OCI-LY3 (cell line): ENCODE results near the gene RPA4.

Experiments used
- H2AFZ ChIP-seq: fragments of 200-600, 300-600 bp; shearing (Covaris generic); 2 replicates; pipeline ENCODE4 v1.6.0; 2014; ENCODE audit warnings: antibody characterized with exemption, low read depth, low read length
- H3K27ac ChIP-seq: fragments of 200-600, 300-600 bp; sonication (generic); 2 replicates; pipeline ENCODE4 v1.5.1; 2014; ENCODE audit warnings: mild to moderate bottlenecking, low read length, moderate library complexity, mixed read lengths
- H3K27me3 ChIP-seq: fragments of 200-600, 300-600 bp; sonication (generic); 2 replicates; pipeline ENCODE4 v1.6.1; 2014; ENCODE audit warnings: low read depth, low read length, mixed read lengths
- H3K36me3 ChIP-seq: fragments of 200-600, 300-600 bp; sonication (generic); replicated peaks from 2 replicates; pipeline ENCODE3; 2014; ENCODE audit warnings: low read depth, low read length, mixed read lengths
- H3K4me1 ChIP-seq: fragments of 300-600, 200-600 bp; sonication (generic); 2 replicates; pipeline ENCODE4 v1.6.1; 2014; ENCODE audit warnings: low read length, mixed read lengths
- H3K4me2 ChIP-seq: fragments of 200-600, 300-600 bp; sonication (generic); 2 replicates; pipeline ENCODE4 v1.6.1; 2014; ENCODE audit warnings: low read length, mixed read lengths
- H3K4me3 ChIP-seq: fragments of 300-600, 200-600 bp; sonication (generic); 2 replicates; pipeline ENCODE4 v1.5.1; 2014; ENCODE audit warnings: antibody characterized with exemption, mild to moderate bottlenecking, low read length, moderate library complexity
- H3K79me2 ChIP-seq: fragments of 300-600, 200-600 bp; shearing (Covaris generic); 2 replicates; pipeline ENCODE4 v1.6.1; 2014; ENCODE audit warnings: mild to moderate bottlenecking, low read length, mixed read lengths
- H3K9ac ChIP-seq: fragments of 300-600, 200-600 bp; shearing (Covaris generic); 2 replicates; pipeline ENCODE4 v1.6.0; 2014; ENCODE audit warnings: mild to moderate bottlenecking, low read length, moderate library complexity
- H3K9me3 ChIP-seq: fragments of 200-600, 300-600 bp; shearing (Covaris generic); 2 replicates; pipeline ENCODE4 v1.6.1; 2014; ENCODE audit warnings: low read length, mixed read lengths; ENCODE audit not compliant: insufficient read depth
- H4K20me1 ChIP-seq: fragments of 200-600, 300-600 bp; sonication (generic); 2 replicates; pipeline ENCODE4 v1.6.1; 2016; ENCODE audit warnings: low read length, mixed read lengths; ENCODE audit not compliant: insufficient read depth
- CTCF ChIP-seq: fragments of 200-600, 300-600 bp; sonication (generic); IDR thresholded peaks from 2 replicates; pipeline ENCODE4 v1.5.1; 2014; ENCODE audit warnings: antibody characterized with exemption, low read length, low read depth
- EZH2phosphoT487 ChIP-seq: fragments of 200-600 bp; shearing (Covaris generic); IDR thresholded peaks from 2 replicates; pipeline ENCODE4 v1.6.1; 2018; ENCODE audit warnings: antibody characterized with exemption, mixed run types, low read depth

The RPA4 gene

GRCh38 chrX:96883608-96884007 lies at the start of gene RPA4:
RPA4 (plus strand) TSS chrX:96883908; CDS start chrX:96884311, 403 bp downstream.
- Histone ChIP-seq H4K20me1 (no peaks in the 10 kb centered on the region), H3K9ac (no peak within 1 kb of the TSS), H3K4me1 (no peaks in the 10 kb centered on the region), H3K27me3 (no peaks in the 10 kb centered on the region), H3K9me3 (no peaks in the 10 kb centered on the region), H3K36me3 (no peaks in the 10 kb centered on the region), H3K27ac (no peak within 1 kb of the TSS), H3K4me3 (no peak within 1 kb of the TSS), H2AFZ (no peak within 1 kb of the TSS), H3K4me2 (no peak within 1 kb of the TSS), H3K79me2 (no peaks in the 10 kb centered on the region)
- TF ChIP-seq CTCF (no peak), EZH2phosphoT487 (no peak)

GRCh38 chrX:96834137-96834536 lies 49.6 kb upstream of the RPA4 start:
- Histone ChIP-seq H4K20me1 (no peaks in the 10 kb centered on the region), H3K9ac (no peak overlapping the region), H3K79me2 (no peaks in the 10 kb centered on the region), H3K27me3 (no peaks in the 10 kb centered on the region), H3K36me3 (no peaks in the 10 kb centered on the region), H3K4me3 (no peak overlapping the region), H3K27ac (no peak overlapping the region), H3K4me1 (peaks cover 38% of the 10 kb centered on the region), H3K4me2 (no peak overlapping the region), H2AFZ (no peak overlapping the region), H3K9me3 (no peaks in the 10 kb centered on the region)
- no peak for TF ChIP-seq CTCF
- no peak for TF ChIP-seq EZH2phosphoT487

- H3K4me1 ChIP-seq, result peaks cover 38% of the 10 kb centered on the region
- H3K79me2 ChIP-seq, result no peaks in the 10 kb centered on the region
- no peak overlapping the region for H3K9ac ChIP-seq
- no peaks in the 10 kb centered on the region for H3K27me3 ChIP-seq
- H3K36me3 ChIP-seq, result no peaks in the 10 kb centered on the region
- H3K9me3 ChIP-seq, result no peaks in the 10 kb centered on the region
- peak overlapping the region; percentile 44 for H3K4me2 ChIP-seq
- TF ChIP-seq CTCF (no peak), EZH2phosphoT487 (no peak)
- no peaks in the 10 kb centered on the region for H4K20me1 ChIP-seq
- peak overlapping the region; percentile 40 for H3K27ac ChIP-seq
- no peak overlapping the region for H2AFZ ChIP-seq
- peak overlapping the region; percentile 42 for H3K4me3 ChIP-seq
Observed at GRCh38 chrX:96835660-96836289, 47.9 kb upstream of the RPA4 start.

- H4K20me1 ChIP-seq, result no peaks in the 10 kb centered on the region
- H3K4me3 ChIP-seq, result peak overlapping the region; percentile 68; the same call in 1 of the 2 replicates
- no peak overlapping the region for H2AFZ ChIP-seq
- no peak overlapping the region for H3K27ac ChIP-seq
- H3K9me3 ChIP-seq, result no peaks in the 10 kb centered on the region
- no peak overlapping the region for H3K9ac ChIP-seq
- peaks cover 38% of the 10 kb centered on the region for H3K4me1 ChIP-seq
- TF ChIP-seq EZH2phosphoT487 (no peak), CTCF (no peak)
- H3K36me3 ChIP-seq, result no peaks in the 10 kb centered on the region
- no peaks in the 10 kb centered on the region for H3K27me3 ChIP-seq
- no peaks in the 10 kb centered on the region for H3K79me2 ChIP-seq
- H3K4me2 ChIP-seq, result peak overlapping the region; percentile 57
Observed at GRCh38 chrX:96837808-96838207, 45.9 kb upstream of the RPA4 start.
